Measurements from ENCODE around the gene ZER1.

The ZER1 gene

GRCh38 chr9:128706671-128707381 lies 64.9 kb downstream of the ZER1 start:
- no peak overlapping the region for H3K4me3 ChIP-seq (ENCODE audit: low read length)
- no peak for DNase-seq (ENCODE audit: low read depth)
- no peak for TF ChIP-seq CTCF (conservative IDR thresholded peaks at IDR 0.05; ENCODE audit: low read length)

- no peak overlapping the region for H3K4me3 ChIP-seq (ENCODE audit: low read length)
- no peak for DNase-seq (ENCODE audit: low read depth)
- no peak for TF ChIP-seq CTCF (conservative IDR thresholded peaks at IDR 0.05; ENCODE audit: low read length)
These were observed 65.7 kb downstream of the ZER1 start for GRCh38 chr9:128706045-128706444.

GRCh38 chr9:128705051-128705965 lies 66.4 kb downstream of the ZER1 start:
- no peak for TF ChIP-seq CTCF (conservative IDR thresholded peaks at IDR 0.05; ENCODE audit: low read length)
- no peak for DNase-seq (ENCODE audit: low read depth)
- H3K4me3 ChIP-seq (ENCODE audit: low read length), result no peak overlapping the region

- no peak for TF ChIP-seq CTCF (conservative IDR thresholded peaks at IDR 0.05; ENCODE audit: low read length)
- DNase-seq (ENCODE audit: low read depth), result no peak
- no peak overlapping the region for H3K4me3 ChIP-seq (ENCODE audit: low read length)
These were observed 67.4 kb downstream of the ZER1 start for GRCh38 chr9:128704356-128704670.

GRCh38 chr9:128703616-128704355 lies 67.9 kb downstream of the ZER1 start:
- H3K4me3 ChIP-seq (ENCODE audit: low read length), result peak overlapping the region; percentile 65
- DNase-seq (ENCODE audit: low read depth), result no peak
- TF ChIP-seq CTCF (conservative IDR thresholded peaks at IDR 0.05; ENCODE audit: low read length), result no peak

GRCh38 chr9:128702949-128703615 lies 68.6 kb downstream of the ZER1 start:
- no peak for TF ChIP-seq CTCF (conservative IDR thresholded peaks at IDR 0.05; ENCODE audit: low read length)
- DNase-seq (ENCODE audit: low read depth), result no peak
- H3K4me3 ChIP-seq (ENCODE audit: low read length), result peak overlapping the region; percentile 65
